Loucy (cell line): ENCODE measurements around the gene HDGFL3.

Source experiments
- H2AFZ ChIP-seq: fragments of 200-600 bp; sonication (generic); 2 replicates; pipeline ENCODE4 v1.6.0; 2016; ENCODE audit warnings: antibody characterized with exemption, mild to moderate bottlenecking, low read length, moderate library complexity
- H3F3A ChIP-seq: fragments of 200-600 bp; 2 replicates; pipeline ENCODE4 v1.6.0; 2016; ENCODE audit warnings: antibody characterized with exemption, low read depth, mild to moderate bottlenecking
- H3K27me3 ChIP-seq: fragments of 200-600 bp; sonication (generic); 2 replicates; pipeline ENCODE4 v1.6.1; 2014; ENCODE audit warnings: low read length, mild to moderate bottlenecking; ENCODE audit not compliant: insufficient read depth, poor library complexity, severe bottlenecking
- H3K36me3 ChIP-seq: fragments of 200-600 bp; sonication (generic); 2 replicates; pipeline ENCODE4 v1.6.1; 2016; ENCODE audit warnings: low read length; ENCODE audit not compliant: insufficient read depth
- H3K4me1 ChIP-seq: fragments of 200-600 bp; sonication (generic); 2 replicates; pipeline ENCODE4 v1.5.1; 2014; ENCODE audit warnings: low read length, mild to moderate bottlenecking; ENCODE audit not compliant: insufficient read depth, poor library complexity, severe bottlenecking
- H3K4me2 ChIP-seq: fragments of 200-600 bp; sonication (generic); 2 replicates; pipeline ENCODE4 v1.6.0; 2014; ENCODE audit warnings: antibody characterized with exemption, low read length, low read depth, mild to moderate bottlenecking; ENCODE audit not compliant: poor library complexity, severe bottlenecking
- H3K4me3 ChIP-seq: fragments of 200-600 bp; sonication (generic); 2 replicates; pipeline ENCODE4 v1.5.1; 2014; ENCODE audit warnings: low read length, mild to moderate bottlenecking, mixed read lengths; ENCODE audit not compliant: poor library complexity, severe bottlenecking
- H3K79me2 ChIP-seq: fragments of 200-600 bp; sonication (generic); 2 replicates; pipeline ENCODE4 v1.6.1; 2014; ENCODE audit warnings: low read length; ENCODE audit not compliant: insufficient read depth
- H3K9ac ChIP-seq: fragments of 200-600 bp; sonication (generic); 2 replicates; pipeline ENCODE4 v1.6.0; 2014; ENCODE audit warnings: mild to moderate bottlenecking, low read depth, low read length, moderate library complexity; ENCODE audit not compliant: poor library complexity, severe bottlenecking
- H3K9me2 ChIP-seq: fragments of 200-600 bp; sonication (generic); replicated peaks from 2 replicates; pipeline ENCODE4 v1.6.1; 2016; ENCODE audit warnings: low read depth, low read length, mixed read lengths
- H3K9me3 ChIP-seq: fragments of 200-600 bp; sonication (generic); 2 replicates; pipeline ENCODE4 v1.6.1; 2014; ENCODE audit warnings: mild to moderate bottlenecking, antibody characterized with exemption, low read length, low read depth; ENCODE audit not compliant: insufficient read depth
- H4K20me1 ChIP-seq: fragments of 200-600 bp; sonication (generic); 2 replicates; pipeline ENCODE4 v1.6.0; 2014; ENCODE audit warnings: antibody characterized with exemption, low read length, mild to moderate bottlenecking; ENCODE audit not compliant: insufficient read depth, poor library complexity, severe bottlenecking
- EZH2phosphoT487 ChIP-seq: fragments of 200-600 bp; IDR thresholded peaks from 2 replicates; pipeline ENCODE4 v1.6.1; 2018; ENCODE audit warnings: antibody characterized with exemption, mild to moderate bottlenecking, moderate library complexity, borderline replicate concordance
- TF ChIP-seq, protein P1 (sequence below): fragments of 200-600 bp; sonication (generic); conservative IDR thresholded peaks from 2 replicates; pipeline ENCODE4 v1.5.1; 2014; ENCODE audit warnings: mild to moderate bottlenecking, antibody characterized with exemption, low read length

Gene HDGFL3

GRCh38 chr15:83192742-83193141, 14.9 kb downstream of the HDGFL3 start:
- no peaks in the 10 kb centered on the region for H3K9me2 ChIP-seq
- no peak overlapping the region for H3K4me2 ChIP-seq
- no peaks in the 10 kb centered on the region for H3F3A ChIP-seq
- peaks cover 4% of the 10 kb centered on the region; the same call in 1 of the 2 replicates for H3K36me3 ChIP-seq
- H3K27me3 ChIP-seq: no peaks in the 10 kb centered on the region
- H4K20me1 ChIP-seq: peaks cover 47% of the 10 kb centered on the region
- H3K4me3 ChIP-seq: no peak overlapping the region
- peaks cover 7% of the 10 kb centered on the region for H3K4me1 ChIP-seq
- no peaks in the 10 kb centered on the region for H3K9me3 ChIP-seq
- TF ChIP-seq, protein P1, sequence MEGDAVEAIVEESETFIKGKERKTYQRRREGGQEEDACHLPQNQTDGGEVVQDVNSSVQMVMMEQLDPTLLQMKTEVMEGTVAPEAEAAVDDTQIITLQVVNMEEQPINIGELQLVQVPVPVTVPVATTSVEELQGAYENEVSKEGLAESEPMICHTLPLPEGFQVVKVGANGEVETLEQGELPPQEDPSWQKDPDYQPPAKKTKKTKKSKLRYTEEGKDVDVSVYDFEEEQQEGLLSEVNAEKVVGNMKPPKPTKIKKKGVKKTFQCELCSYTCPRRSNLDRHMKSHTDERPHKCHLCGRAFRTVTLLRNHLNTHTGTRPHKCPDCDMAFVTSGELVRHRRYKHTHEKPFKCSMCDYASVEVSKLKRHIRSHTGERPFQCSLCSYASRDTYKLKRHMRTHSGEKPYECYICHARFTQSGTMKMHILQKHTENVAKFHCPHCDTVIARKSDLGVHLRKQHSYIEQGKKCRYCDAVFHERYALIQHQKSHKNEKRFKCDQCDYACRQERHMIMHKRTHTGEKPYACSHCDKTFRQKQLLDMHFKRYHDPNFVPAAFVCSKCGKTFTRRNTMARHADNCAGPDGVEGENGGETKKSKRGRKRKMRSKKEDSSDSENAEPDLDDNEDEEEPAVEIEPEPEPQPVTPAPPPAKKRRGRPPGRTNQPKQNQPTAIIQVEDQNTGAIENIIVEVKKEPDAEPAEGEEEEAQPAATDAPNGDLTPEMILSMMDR: no peak
- TF ChIP-seq EZH2phosphoT487: no peak
- peaks cover 96% of the 10 kb centered on the region for H3K79me2 ChIP-seq
- no peak overlapping the region for H2AFZ ChIP-seq
- H3K9ac ChIP-seq: no peak overlapping the region

DNA sequence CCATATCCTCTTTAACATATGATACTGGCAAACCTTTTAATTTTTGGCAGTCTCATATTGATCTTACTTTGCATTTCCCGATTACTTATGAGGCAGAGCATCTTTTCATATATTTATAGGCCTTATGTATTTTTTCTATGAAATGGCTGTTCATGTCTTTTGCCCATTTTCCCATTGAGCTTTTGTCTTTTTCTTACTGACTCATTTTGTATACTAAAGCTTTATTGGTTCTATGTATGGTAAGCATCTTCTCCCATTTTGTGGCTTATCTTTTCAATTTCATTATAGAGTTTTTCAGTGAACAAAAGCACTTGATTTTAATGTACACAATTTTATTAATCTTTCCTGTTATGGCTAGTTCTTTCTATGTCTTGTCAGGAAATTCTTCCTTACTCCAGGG, 17.2 kb downstream of the HDGFL3 start:
- H3K36me3 ChIP-seq: peaks cover 4% of the 10 kb centered on the region; the same call in 1 of the 2 replicates
- H3F3A ChIP-seq: no peaks in the 10 kb centered on the region
- H3K4me3 ChIP-seq: no peak overlapping the region
- H3K9ac ChIP-seq: no peak overlapping the region
- peaks cover 4% of the 10 kb centered on the region for H3K4me1 ChIP-seq
- peaks cover 93% of the 10 kb centered on the region for H3K79me2 ChIP-seq
- H4K20me1 ChIP-seq: peaks cover 34% of the 10 kb centered on the region
- H3K27me3 ChIP-seq: no peaks in the 10 kb centered on the region
- no peak overlapping the region for H2AFZ ChIP-seq
- no peak overlapping the region for H3K4me2 ChIP-seq
- no peaks in the 10 kb centered on the region for H3K9me2 ChIP-seq
- no peaks in the 10 kb centered on the region for H3K9me3 ChIP-seq
- TF ChIP-seq, protein P1: no peak
- TF ChIP-seq EZH2phosphoT487: no peak

- Histone ChIP-seq H3F3A (no peaks in the 10 kb centered on the region), H3K4me2 (no peak overlapping the region), H3K9me2 (no peaks in the 10 kb centered on the region), H3K9ac (no peak overlapping the region), H3K9me3 (no peaks in the 10 kb centered on the region), H3K79me2 (peaks cover 81% of the 10 kb centered on the region), H2AFZ (no peak overlapping the region), H4K20me1 (peaks cover 16% of the 10 kb centered on the region), H3K36me3 (peaks cover under 1% of the 10 kb centered on the region; the same call in 1 of the 2 replicates), H3K4me1 (no peaks in the 10 kb centered on the region), H3K27me3 (no peaks in the 10 kb centered on the region), H3K4me3 (no peak overlapping the region)
- TF ChIP-seq EZH2phosphoT487: no peak
- TF ChIP-seq, protein P1: no peak
Observed at GRCh38 chr15:83185561-83185960, 22.1 kb downstream of the HDGFL3 start.
